Mucosa of stomach (tissue), 1 donor: ENCODE measurements around the gene SAMD13.

Experiments
- H3K27me3 ChIP-seq: one replicate; pipeline ENCODE4 v1.7.0; 2013; ENCODE audit warnings: mild to moderate bottlenecking, low read length; ENCODE audit not compliant: control insufficient read depth, insufficient read depth
- H3K36me3 ChIP-seq: one replicate; pipeline ENCODE4 v1.7.0; 2013; ENCODE audit warnings: low read length; ENCODE audit not compliant: control insufficient read depth, insufficient read depth
- H3K4me1 ChIP-seq: one replicate; pipeline ENCODE4 v1.7.0; 2013; ENCODE audit warnings: mild to moderate bottlenecking, low read length; ENCODE audit not compliant: control insufficient read depth, insufficient read depth
- H3K4me3 ChIP-seq: one replicate; pipeline ENCODE4 v1.7.0; 2013; ENCODE audit warnings: low read length
- H3K9ac ChIP-seq: one replicate; pipeline ENCODE4 v1.7.0; 2013; ENCODE audit warnings: mild to moderate bottlenecking, low read length, moderate library complexity
- H3K9me3 ChIP-seq: one replicate; pipeline ENCODE4 v1.7.0; 2013; ENCODE audit warnings: mild to moderate bottlenecking, low read length, moderate library complexity; ENCODE audit not compliant: control insufficient read depth
- donor health status: Pancreatic carcinoma.

The SAMD13 gene

GRCh38 chr1:84289169-84289785 lies 12.2 kb upstream of the SAMD13 start:
- Histone ChIP-seq H3K36me3 (no peaks in the 10 kb centered on the region), H3K4me1 (no peaks in the 10 kb centered on the region), H3K9ac (no peak overlapping the region), H3K4me3 (no peak overlapping the region), H3K27me3 (no peaks in the 10 kb centered on the region), H3K9me3 (no peaks in the 10 kb centered on the region)

GRCh38 chr1:84291882-84292655 lies 9.4 kb upstream of the SAMD13 start:
- Histone ChIP-seq H3K36me3 (no peaks in the 10 kb centered on the region), H3K9ac (no peak overlapping the region), H3K4me3 (no peak overlapping the region), H3K27me3 (no peaks in the 10 kb centered on the region), H3K9me3 (no peaks in the 10 kb centered on the region), H3K4me1 (peaks cover 4% of the 10 kb centered on the region)

GRCh38 chr1:84293766-84294165 lies 7.7 kb upstream of the SAMD13 start:
- Histone ChIP-seq H3K9ac (no peak overlapping the region), H3K4me1 (peaks cover 8% of the 10 kb centered on the region), H3K27me3 (no peaks in the 10 kb centered on the region), H3K4me3 (no peak overlapping the region), H3K36me3 (no peaks in the 10 kb centered on the region), H3K9me3 (no peaks in the 10 kb centered on the region)

- Histone ChIP-seq H3K9me3 (no peaks in the 10 kb centered on the region), H3K36me3 (no peaks in the 10 kb centered on the region), H3K4me3 (no peak overlapping the region)
These were observed 6.8 kb upstream of the SAMD13 start for GRCh38 chr1:84294751-84295150.

GRCh38 chr1:84297546-84298244 lies 3.8 kb upstream of the SAMD13 start:
- Histone ChIP-seq H3K4me1 (peaks cover 27% of the 10 kb centered on the region), H3K36me3 (no peaks in the 10 kb centered on the region), H3K9ac (peak overlapping the region; percentile 90), H3K27me3 (no peaks in the 10 kb centered on the region), H3K9me3 (no peaks in the 10 kb centered on the region), H3K4me3 (peak overlapping the region; percentile 75)

More at GRCh38 chr1:84294751-84295150, 6.8 kb upstream of the SAMD13 start:
- H3K27me3 ChIP-seq, result no peaks in the 10 kb centered on the region
- H3K9ac ChIP-seq, result no peak overlapping the region
- H3K4me1 ChIP-seq, result peaks cover 10% of the 10 kb centered on the region

- H3K4me3 ChIP-seq, result peak overlapping the region; percentile 75
- no peaks in the 10 kb centered on the region for H3K27me3 ChIP-seq
- H3K36me3 ChIP-seq, result no peaks in the 10 kb centered on the region
- peaks cover 27% of the 10 kb centered on the region for H3K4me1 ChIP-seq
- H3K9ac ChIP-seq, result peak overlapping the region; percentile 90
- no peaks in the 10 kb centered on the region for H3K9me3 ChIP-seq
These were observed 3.2 kb upstream of the SAMD13 start for GRCh38 chr1:84298328-84298683.

GRCh38 chr1:84298684-84299535 lies 2.6 kb upstream of the SAMD13 start:
- H3K4me1 ChIP-seq, result peaks cover 27% of the 10 kb centered on the region
- H3K9ac ChIP-seq, result peak overlapping the region; percentile 90
- peak overlapping the region; percentile 75 for H3K4me3 ChIP-seq

GRCh38 chr1:84299536-84300170 lies 1.9 kb upstream of the SAMD13 start:
- Histone ChIP-seq H3K9me3 (no peaks in the 10 kb centered on the region), H3K4me1 (peaks cover 27% of the 10 kb centered on the region), H3K9ac (peak overlapping the region; percentile 90), H3K36me3 (no peaks in the 10 kb centered on the region), H3K27me3 (no peaks in the 10 kb centered on the region), H3K4me3 (peak overlapping the region; percentile 75)

More at GRCh38 chr1:84298684-84299535, 2.6 kb upstream of the SAMD13 start:
- no peaks in the 10 kb centered on the region for H3K27me3 ChIP-seq
- H3K36me3 ChIP-seq, result no peaks in the 10 kb centered on the region
- no peaks in the 10 kb centered on the region for H3K9me3 ChIP-seq

- peaks cover 27% of the 10 kb centered on the region for H3K4me1 ChIP-seq
- H3K4me3 ChIP-seq, result peak overlapping the region; percentile 9
- no peaks in the 10 kb centered on the region for H3K9me3 ChIP-seq
- no peaks in the 10 kb centered on the region for H3K36me3 ChIP-seq
- no peak overlapping the region for H3K9ac ChIP-seq
- H3K27me3 ChIP-seq, result no peaks in the 10 kb centered on the region
These were observed 1.0 kb upstream of the SAMD13 start for GRCh38 chr1:84300501-84300900.

- no peaks in the 10 kb centered on the region for H3K27me3 ChIP-seq
- H3K9ac ChIP-seq, result peak overlapping the region; percentile 54
- H3K4me3 ChIP-seq, result peak overlapping the region; percentile 6
- peaks cover 24% of the 10 kb centered on the region for H3K4me1 ChIP-seq
- no peaks in the 10 kb centered on the region for H3K9me3 ChIP-seq
- no peaks in the 10 kb centered on the region for H3K36me3 ChIP-seq
These were observed 377 bp downstream of the SAMD13 start for GRCh38 chr1:84301785-84302385.

GRCh38 chr1:84303314-84303830 lies 1.9 kb downstream of the SAMD13 start:
- Histone ChIP-seq H3K4me3 (peak overlapping the region; percentile 6), H3K27me3 (no peaks in the 10 kb centered on the region), H3K9me3 (no peaks in the 10 kb centered on the region), H3K4me1 (peaks cover 19% of the 10 kb centered on the region), H3K36me3 (no peaks in the 10 kb centered on the region), H3K9ac (peak overlapping the region; percentile 64)
